ENCODE results near the gene LFNG.

LFNG gene

GRCh38 chr7:2484868-2485267 is 34.7 kb upstream of the LFNG start:
- DNase-seq: no peak

GRCh38 chr7:2487586-2488271 is 31.8 kb upstream of the LFNG start:
- DNase-seq: no peak

- no peak for DNase-seq
These were observed 31.3 kb upstream of the LFNG start for GRCh38 chr7:2488272-2488645.

GRCh38 chr7:2488681-2489080 is 30.9 kb upstream of the LFNG start:
- no peak for DNase-seq

DNA sequence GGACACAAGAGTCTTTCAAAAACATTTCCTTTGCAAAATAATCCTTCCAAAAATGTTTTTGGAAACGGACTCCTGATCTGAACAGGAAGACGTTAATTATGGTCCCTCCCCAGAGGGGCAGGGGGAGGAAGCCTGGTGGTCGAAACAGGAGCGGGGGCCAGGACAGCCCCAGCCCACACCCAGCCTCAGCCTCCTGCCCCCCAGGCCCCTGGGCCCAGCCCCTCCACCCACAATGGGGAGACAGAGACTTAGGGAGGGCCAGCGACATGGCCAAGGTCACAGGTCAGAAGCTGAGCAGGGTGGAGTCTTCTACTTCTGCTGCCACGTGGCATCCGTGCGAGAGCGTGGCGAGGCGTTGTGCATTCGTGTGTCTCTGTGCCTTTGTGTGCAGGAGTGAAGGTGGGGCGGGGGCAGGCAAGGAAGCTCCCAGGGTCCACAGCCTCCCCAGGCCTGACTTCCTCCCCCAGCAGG is 29.4 kb upstream of the LFNG start:
- no peak for DNase-seq

DNA sequence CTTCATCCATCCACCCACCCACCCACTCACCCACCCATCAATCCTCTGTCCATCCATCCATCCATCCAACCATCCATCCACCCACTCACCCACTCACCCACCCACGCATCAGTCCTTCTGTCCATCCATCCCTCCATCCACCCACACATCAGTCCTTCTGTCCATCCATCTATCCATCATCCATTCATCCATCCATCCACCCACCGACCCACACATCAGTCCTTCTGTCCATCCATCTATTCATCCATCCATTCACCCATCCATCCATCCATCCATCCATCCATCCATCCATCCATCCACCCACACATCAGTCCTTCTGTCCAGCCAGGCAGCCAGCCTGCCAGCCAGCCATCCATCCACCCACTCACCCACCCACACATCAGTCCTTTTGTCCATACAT is 27.5 kb upstream of the LFNG start:
- DNase-seq: no peak

- DNase-seq: no peak
These were observed 26.1 kb upstream of the LFNG start for GRCh38 chr7:2493205-2494164.

DNA sequence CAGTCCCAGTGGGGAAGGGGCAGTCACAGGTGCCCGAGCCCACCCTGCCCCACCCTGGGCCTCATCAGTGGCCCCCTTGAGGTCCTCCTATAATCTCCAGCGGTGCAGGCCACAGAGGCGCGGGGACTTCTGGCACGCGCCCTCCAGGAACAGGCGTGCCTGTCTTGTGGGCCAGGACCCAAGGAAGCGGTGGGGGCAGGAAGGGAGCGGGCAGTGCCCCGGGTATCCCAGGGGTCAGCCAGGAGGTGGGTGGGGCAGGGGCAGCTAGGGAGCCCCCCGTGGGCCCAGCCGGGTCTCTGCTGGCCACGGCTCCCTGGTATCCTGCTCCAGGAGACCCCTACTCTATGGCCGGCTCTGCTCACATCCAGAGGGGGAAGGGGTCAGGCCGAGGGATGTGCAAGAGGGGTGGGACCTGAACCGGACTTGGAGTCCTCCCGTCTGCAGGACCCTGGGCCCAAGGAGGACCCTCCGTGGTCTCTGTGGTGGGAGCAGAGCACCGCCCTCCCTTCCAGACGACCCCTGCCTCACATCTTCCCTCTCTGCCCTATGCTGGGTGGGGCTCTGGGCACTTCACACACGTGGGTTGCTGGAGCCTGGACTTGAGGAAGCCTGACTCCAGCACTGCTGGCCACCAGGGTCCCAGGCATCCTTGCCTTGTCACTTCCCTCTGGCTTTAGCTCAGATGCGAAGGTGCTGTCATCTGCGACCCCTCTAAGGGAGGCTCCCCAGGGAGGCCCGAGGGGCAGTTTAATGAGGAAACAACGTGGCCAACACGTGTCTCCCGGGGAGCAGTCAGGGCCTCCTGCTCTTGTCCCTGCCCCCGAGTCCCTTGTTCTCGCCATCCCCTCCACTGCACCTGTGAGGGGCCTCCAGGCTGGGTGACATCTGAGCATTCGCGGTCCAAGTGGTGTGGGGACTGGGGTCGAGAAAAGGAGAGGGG is 25.1 kb upstream of the LFNG start:
- DNase-seq: no peak

GRCh38 chr7:2495418-2496299 is 23.9 kb upstream of the LFNG start:
- DNase-seq: no peak

DNA sequence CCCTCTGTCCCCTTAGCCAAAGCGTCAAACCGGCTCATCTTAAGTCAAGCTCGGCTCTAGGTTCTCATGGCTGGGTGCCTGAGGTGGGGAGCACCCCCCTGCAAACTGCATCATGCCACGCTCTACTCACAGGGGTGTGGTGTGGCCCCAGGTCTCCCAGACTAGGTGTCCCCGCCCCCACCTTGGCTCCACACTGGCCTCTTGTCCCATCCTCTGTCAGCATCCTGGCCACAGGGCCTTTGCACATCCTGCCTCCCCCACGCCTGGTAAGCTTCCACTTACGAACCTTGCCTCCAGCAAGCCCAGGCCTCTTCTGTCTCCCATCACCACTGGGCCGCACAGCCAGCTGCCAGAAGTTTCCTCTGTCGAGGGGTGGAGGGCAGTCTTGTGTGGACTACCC is 23.2 kb upstream of the LFNG start:
- DNase-seq: no peak

DNA sequence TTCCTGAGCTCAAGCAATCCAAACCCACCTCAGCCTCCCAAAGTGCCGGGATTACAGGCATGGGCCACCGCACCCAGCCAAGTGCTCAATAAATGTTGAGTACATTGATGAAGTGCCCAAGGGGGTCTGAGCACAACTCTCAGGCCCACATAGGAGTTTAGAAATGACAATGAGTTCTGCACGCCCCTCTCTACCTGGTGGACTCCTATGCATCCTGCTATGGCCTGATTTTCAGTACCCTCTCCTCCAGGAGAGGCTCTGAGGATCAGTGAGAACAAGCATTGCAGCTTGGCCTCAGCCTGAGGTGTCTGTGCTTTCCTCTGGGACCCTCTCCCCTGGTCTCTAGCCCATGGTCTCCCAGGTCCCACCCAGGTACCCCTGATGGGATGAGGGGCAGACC is 22.5 kb upstream of the LFNG start:
- DNase-seq: no peak

GRCh38 chr7:2497500-2498336 is 21.9 kb upstream of the LFNG start:
- DNase-seq: no peak

DNA sequence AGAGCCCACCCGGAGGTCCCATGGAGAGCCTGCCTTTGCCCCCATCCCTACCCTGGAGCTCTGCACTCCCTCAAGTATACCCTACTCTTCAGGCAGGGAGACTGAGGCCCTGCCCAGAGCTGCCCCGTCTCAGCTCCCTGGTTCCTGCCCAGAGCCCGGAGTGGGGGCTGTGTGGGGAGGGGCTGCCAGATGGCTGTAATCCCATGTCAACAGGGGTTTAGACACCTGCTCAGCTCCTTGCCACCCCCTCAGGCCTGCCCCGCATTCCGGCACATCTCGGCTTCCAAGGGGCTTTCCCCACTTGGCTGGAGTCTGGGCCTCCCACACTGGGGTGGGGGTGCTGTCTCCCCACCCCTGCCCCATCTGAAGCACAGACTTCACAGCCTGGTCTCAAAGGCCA is 20.9 kb upstream of the LFNG start:
- no peak for DNase-seq

- no peak for DNase-seq
These were observed 20.4 kb upstream of the LFNG start for GRCh38 chr7:2499181-2499580.

GRCh38 chr7:2499719-2500430 is 19.7 kb upstream of the LFNG start:
- DNase-seq: no peak

GRCh38 chr7:2500701-2501100 is 18.9 kb upstream of the LFNG start:
- no peak for DNase-seq

DNA sequence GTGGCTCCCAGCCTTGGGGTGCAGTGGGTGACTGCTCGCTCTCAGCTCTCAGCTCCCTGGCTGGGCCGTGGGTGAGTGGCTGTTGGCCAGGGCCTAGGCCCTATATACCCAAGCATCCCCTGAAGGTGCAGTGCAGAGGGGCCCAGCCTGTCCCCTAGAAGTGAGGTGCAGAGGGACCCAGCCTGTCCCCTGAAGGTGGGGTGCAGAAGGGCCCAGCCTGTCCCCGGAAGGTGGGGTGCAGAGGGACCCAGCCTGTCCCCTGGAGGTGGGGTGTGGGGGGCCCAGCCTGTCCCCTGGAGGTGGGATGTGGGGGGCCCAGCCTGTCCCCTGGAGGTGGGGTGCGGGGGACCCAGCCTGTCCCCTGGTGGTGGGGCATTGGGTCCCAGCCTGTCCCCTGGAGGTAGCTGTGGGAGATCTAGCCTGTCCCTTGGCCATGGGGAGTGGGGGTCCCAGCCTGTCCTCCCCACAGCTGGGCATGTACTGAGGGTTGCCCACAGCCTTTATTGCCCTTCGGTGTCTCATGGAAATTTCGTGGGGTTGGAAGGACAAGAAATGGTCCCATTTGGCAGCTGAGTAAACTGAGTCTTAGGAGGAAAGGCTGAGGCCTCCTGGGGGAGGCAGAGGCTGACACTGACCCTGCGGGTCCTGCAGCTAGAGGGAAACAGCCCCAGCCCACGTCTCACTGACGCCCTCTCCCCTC is 17.5 kb upstream of the LFNG start:
- no peak for DNase-seq

DNA sequence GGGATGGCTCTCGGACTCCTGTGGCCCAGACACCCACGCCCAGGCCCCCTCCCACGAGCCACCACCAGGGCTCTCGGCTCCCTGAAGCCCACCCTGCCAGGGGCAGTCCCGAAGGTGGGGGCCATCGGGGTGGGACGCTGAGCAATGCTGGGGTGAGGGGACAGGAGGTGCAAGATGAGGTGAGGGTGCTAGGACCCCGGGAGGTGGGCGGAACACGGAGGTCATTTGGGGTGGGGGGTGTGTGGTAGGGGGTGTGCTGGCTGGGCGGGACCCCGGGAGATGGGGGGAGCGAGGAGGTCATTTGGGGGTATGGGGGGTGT is 17.0 kb upstream of the LFNG start:
- no peak for DNase-seq

GRCh38 chr7:2503056-2503941 is 16.3 kb upstream of the LFNG start:
- DNase-seq: no peak

Data from suppressor macrophage treated with lipopolysaccharide for 1 hour (primary cell).